ENCODE data around the gene UBTD1.

DNA sequence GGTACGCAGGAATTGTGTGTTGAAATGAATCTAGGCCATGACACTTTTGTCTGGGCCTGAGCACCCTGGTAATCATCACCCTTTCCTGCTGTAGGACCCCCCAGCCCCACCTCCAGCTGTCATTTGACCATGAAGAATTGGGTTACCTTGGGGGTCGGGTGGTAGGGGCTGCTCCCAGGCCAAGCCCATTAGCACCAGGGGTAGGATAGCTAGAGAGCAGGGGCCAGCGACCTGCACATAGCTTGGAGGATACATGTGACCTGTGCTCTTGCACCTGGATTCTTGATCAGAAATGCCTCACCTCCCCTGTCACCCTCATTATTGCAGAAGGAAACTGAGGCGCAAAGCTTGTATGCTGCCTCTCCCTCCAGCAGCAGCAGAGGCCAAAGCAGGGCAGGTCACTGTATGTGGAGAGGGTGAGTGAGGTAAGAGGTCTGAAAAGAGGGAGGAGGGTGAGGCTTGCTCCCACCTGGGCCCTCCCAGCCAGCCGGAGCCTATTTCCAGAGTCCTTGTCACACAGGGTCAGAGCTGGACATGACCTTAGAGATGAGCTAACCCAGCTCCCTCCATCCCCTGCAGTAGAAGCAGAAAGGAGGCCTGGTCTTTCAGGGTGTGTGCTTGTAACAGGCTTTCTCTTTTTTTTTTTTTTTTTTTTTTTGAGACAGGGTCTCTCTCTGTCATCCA, 38.6 kb downstream of the UBTD1 start:
- TF ChIP-seq ZNF274 (IDR thresholded peaks at IDR 0.05; ENCODE audit: low read depth, low read length) (no peak), YY1 (IDR thresholded peaks at IDR 0.05; ENCODE audit: insufficient read depth, insufficient read length) (no peak)
